Measurements from ENCODE around the gene VSIG8. TPM values are rescaled to one million over a fixed set of nuclear protein-coding genes. Genes with fewer than 3 reads are reported as not detected.

The VSIG8 gene
- total RNA-seq, 1 experiment from 2014 or later: not detected

DNA sequence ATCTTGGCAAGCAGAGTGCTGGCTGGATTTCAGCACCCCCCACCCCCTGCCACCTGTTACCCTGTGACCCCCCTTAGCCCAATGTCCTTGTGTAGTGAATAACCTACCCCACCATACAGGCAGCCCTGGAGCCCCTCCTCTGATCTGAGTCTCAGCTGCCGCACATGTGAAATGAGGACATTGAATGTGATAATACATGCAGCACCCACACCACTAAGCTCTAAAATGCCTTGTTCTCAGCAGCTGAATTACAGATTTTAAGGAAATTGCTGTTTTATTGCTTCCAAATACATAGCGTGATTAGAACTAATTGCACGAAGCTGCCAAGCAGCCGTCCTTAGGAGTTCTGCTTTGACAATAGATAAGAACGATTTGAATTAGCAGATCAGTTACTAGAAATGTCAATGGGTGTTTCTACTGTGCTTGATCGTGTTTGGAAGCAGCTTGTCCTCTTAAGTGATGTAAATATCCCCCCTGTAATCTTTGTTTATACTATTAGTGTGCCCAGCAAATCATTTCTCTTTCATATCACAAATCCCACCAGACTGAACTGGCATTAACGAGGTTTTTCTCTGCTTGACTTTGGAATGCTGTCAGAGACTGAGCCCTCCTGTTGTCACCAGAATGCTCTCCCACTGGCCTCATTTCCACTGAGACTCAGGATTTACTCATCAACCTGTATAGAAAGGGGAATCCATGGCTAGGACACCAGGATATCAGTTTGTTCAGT is 30.9 kb downstream of the VSIG8 start:
- H3K9me2 ChIP-seq (ENCODE audit: insufficient read depth): no peaks in the 10 kb centered on the region
- H3K4me2 ChIP-seq (ENCODE audit: low read length): no peak overlapping the region
- ChIA-PET CTCF (interaction anchor here (0.9 to 1.6 kb wide), 3 partner anchors 33 to 61 kb away, joined by 3 to 4 read pairs (median 3); no protein-coding TSS in a partner anchor), RAD21 (ENCODE audit: low non-redundant PET in 1 of 2, low total read pairs in 2 of 2, uncharacterized antibody in 2 of 2, unreplicated experiment in 2 of 2) (no interaction called here), POLR2A (no interaction called here)
- H4K20me1 ChIP-seq (ENCODE audit: insufficient read depth): no peaks in the 10 kb centered on the region
- no TSS peak for BruUV-seq (replicated peaks)
- no peak overlapping the region for H3K9ac ChIP-seq (ENCODE audit: low read length)
- H3K4me3 ChIP-seq (replicated peaks in 1 of 2; ENCODE audit: low read depth in 1 of 2, low read length in 2 of 2): no peak overlapping the region
- TF ChIP-seq EZH2phosphoT487 (IDR thresholded peaks at IDR 0.05; ENCODE audit: borderline replicate concordance) (no peak), POLR2AphosphoS5 (IDR thresholded peaks at IDR 0.05; ENCODE audit: low read depth, low read length) (no peak), ELF1 (IDR thresholded peaks at IDR 0.05; ENCODE audit: borderline replicate concordance, low read depth) (no peak), TCF7L2 (IDR thresholded peaks at IDR 0.05; ENCODE audit: borderline replicate concordance, extremely low read depth, insufficient read depth, insufficient read length) (no peak), YY1 (IDR thresholded peaks at IDR 0.05; ENCODE audit: extremely low read depth, insufficient replicate concordance, low read depth, low read length) (no peak), POLR2A (IDR thresholded peaks at IDR 0.05; ENCODE audit: borderline replicate concordance, extremely low read depth, insufficient read depth, insufficient read length) (no peak), ZNF274 (IDR thresholded peaks at IDR 0.05; ENCODE audit: low read depth, low read length) (no peak), CEBPB (IDR thresholded peaks at IDR 0.05; ENCODE audit: low read depth) (no peak)
- TF ChIP-seq, protein P1, sequence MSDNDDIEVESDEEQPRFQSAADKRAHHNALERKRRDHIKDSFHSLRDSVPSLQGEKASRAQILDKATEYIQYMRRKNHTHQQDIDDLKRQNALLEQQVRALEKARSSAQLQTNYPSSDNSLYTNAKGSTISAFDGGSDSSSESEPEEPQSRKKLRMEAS (IDR thresholded peaks at IDR 0.05): no peak
- TF ChIP-seq, protein P2, sequence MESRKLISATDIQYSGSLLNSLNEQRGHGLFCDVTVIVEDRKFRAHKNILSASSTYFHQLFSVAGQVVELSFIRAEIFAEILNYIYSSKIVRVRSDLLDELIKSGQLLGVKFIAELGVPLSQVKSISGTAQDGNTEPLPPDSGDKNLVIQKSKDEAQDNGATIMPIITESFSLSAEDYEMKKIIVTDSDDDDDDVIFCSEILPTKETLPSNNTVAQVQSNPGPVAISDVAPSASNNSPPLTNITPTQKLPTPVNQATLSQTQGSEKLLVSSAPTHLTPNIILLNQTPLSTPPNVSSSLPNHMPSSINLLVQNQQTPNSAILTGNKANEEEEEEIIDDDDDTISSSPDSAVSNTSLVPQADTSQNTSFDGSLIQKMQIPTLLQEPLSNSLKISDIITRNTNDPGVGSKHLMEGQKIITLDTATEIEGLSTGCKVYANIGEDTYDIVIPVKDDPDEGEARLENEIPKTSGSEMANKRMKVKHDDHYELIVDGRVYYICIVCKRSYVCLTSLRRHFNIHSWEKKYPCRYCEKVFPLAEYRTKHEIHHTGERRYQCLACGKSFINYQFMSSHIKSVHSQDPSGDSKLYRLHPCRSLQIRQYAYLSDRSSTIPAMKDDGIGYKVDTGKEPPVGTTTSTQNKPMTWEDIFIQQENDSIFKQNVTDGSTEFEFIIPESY (IDR thresholded peaks at IDR 0.05; ENCODE audit: extremely low read depth, insufficient replicate concordance, low read length): no peak
- TF ChIP-seq, protein P3, sequence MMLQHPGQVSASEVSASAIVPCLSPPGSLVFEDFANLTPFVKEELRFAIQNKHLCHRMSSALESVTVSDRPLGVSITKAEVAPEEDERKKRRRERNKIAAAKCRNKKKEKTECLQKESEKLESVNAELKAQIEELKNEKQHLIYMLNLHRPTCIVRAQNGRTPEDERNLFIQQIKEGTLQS (IDR thresholded peaks at IDR 0.05): no peak
- no peaks in the 10 kb centered on the region for H3K79me2 ChIP-seq (ENCODE audit: insufficient read depth, low read length)
- H3K9me3 ChIP-seq (ENCODE audit: control insufficient read depth in 1 of 2, insufficient read depth in 1 of 2, low read depth in 1 of 2, low read length in 2 of 2): no peaks in the 10 kb centered on the region
- no peaks in the 10 kb centered on the region for H3K36me3 ChIP-seq (ENCODE audit: control insufficient read depth in 1 of 2, insufficient read depth in 2 of 2, low read length in 2 of 2)
- ATAC-seq (no peak), DNase-seq (ENCODE audit: low read depth, low spot score) (no peak)
- H3K27ac ChIP-seq (ENCODE audit: low read depth, low read length): no peak overlapping the region
- H2AFZ ChIP-seq (ENCODE audit: low read depth, low read length, poor library complexity, severe bottlenecking): no peak overlapping the region
- intact Hi-C loops (cut with micrococcal nuclease): no loop called here
- peaks cover 0 to 12% of the 10 kb centered on the region in 2 experiments; a peak in 1 of 4 replicates for H3K4me1 ChIP-seq (ENCODE audit: control insufficient read depth in 1 of 2, insufficient read depth in 2 of 2, low read length in 2 of 2)
- no peaks in the 10 kb centered on the region for H3K27me3 ChIP-seq (ENCODE audit: insufficient read depth, low read length)
